AG04449 (cell line): ENCODE data around the gene PITRM1.
A peak's percentile ranks its signal among the peaks of the same experiment; 100 is the strongest.

Source experiments
- CTCF ChIA-PET: fragments of 350-600 bp; formaldehyde crosslinking; extraction: SDS; loops from one replicate; lab custom pipeline; 2021; ENCODE audit warnings: antibody characterized with exemption; lab: Yijun Ruan, JAX
- POLR2A ChIA-PET: fragments of 400-600, 350-600 bp; formaldehyde crosslinking; extraction: SDS; loops from one replicate; lab custom pipeline; 2020; ENCODE audit warnings: antibody characterized with exemption, inconsistent platforms; lab: Yijun Ruan, JAX
- DNase-seq: peaks from one replicate; pipeline ENCODE4 v3.0.0-alpha.2; 2010; ENCODE audit warnings: low read depth, low spot score
- H3K4me3 ChIP-seq: 2 replicates; pipeline ENCODE4 v1.5.1; 2011; ENCODE audit warnings: low read depth, mild to moderate bottlenecking, control low read depth, low read length
- TF ChIP-seq, protein P1 (sequence below): IDR thresholded peaks from one replicate; pipeline ENCODE4 v1.5.1; 2011; ENCODE audit warnings: mild to moderate bottlenecking, moderate library complexity, low read length, control low read depth, inconsistent platforms; ENCODE audit not compliant: insufficient read depth; ENCODE audit errors: missing control alignments

PITRM1 gene

GRCh38 chr10:3098689-3099088 is 73.9 kb downstream of the PITRM1 start:
- no peak for DNase-seq
- TF ChIP-seq, protein P1, sequence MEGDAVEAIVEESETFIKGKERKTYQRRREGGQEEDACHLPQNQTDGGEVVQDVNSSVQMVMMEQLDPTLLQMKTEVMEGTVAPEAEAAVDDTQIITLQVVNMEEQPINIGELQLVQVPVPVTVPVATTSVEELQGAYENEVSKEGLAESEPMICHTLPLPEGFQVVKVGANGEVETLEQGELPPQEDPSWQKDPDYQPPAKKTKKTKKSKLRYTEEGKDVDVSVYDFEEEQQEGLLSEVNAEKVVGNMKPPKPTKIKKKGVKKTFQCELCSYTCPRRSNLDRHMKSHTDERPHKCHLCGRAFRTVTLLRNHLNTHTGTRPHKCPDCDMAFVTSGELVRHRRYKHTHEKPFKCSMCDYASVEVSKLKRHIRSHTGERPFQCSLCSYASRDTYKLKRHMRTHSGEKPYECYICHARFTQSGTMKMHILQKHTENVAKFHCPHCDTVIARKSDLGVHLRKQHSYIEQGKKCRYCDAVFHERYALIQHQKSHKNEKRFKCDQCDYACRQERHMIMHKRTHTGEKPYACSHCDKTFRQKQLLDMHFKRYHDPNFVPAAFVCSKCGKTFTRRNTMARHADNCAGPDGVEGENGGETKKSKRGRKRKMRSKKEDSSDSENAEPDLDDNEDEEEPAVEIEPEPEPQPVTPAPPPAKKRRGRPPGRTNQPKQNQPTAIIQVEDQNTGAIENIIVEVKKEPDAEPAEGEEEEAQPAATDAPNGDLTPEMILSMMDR: no peak
- CTCF ChIA-PET: interaction anchor here (1.8 kb wide), 1 partner anchor 18 kb away, joined by 4 read pairs; no protein-coding TSS in a partner anchor
- no peak overlapping the region for H3K4me3 ChIP-seq
- POLR2A ChIA-PET: no interaction called here

DNA sequence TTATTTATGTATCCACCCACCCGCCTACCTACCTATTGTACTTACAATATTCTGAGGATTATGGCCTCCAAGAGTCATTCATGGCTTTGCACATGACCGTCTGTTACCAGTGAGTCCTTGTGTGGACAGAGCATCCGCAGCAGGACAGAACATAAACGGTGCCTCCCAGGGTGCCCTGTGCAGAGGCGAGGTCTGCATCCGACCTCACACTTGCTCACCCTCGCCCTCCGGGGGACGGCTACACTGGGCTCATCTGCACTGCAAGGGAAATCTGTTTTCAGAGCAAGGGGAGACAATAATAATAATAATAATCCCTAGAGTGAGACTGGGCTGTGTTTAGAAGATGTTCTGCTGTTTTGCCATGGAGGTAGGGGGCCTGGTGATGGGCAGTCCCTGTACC is 75.4 kb downstream of the PITRM1 start:
- H3K4me3 ChIP-seq: no peak overlapping the region
- no peak for DNase-seq
- POLR2A ChIA-PET: no interaction called here
- TF ChIP-seq, protein P1: no peak
- CTCF ChIA-PET: no interaction called here

- ChIA-PET CTCF (interaction anchor here (0.7 kb wide), 1 partner anchor 53 kb away, joined by 5 read pairs; no protein-coding TSS in a partner anchor), POLR2A (interaction anchor here (1.2 to 2.3 kb wide), 3 partner anchors 25 to 76 kb away, joined by 7 to 20 read pairs (median 9); partner anchors contain the start of gene PITRM1)
- no peak for DNase-seq
- TF ChIP-seq, protein P1: no peak
- H3K4me3 ChIP-seq: peak overlapping the region; percentile 16
These were observed 76.4 kb downstream of the PITRM1 start for GRCh38 chr10:3096149-3096548.

DNA sequence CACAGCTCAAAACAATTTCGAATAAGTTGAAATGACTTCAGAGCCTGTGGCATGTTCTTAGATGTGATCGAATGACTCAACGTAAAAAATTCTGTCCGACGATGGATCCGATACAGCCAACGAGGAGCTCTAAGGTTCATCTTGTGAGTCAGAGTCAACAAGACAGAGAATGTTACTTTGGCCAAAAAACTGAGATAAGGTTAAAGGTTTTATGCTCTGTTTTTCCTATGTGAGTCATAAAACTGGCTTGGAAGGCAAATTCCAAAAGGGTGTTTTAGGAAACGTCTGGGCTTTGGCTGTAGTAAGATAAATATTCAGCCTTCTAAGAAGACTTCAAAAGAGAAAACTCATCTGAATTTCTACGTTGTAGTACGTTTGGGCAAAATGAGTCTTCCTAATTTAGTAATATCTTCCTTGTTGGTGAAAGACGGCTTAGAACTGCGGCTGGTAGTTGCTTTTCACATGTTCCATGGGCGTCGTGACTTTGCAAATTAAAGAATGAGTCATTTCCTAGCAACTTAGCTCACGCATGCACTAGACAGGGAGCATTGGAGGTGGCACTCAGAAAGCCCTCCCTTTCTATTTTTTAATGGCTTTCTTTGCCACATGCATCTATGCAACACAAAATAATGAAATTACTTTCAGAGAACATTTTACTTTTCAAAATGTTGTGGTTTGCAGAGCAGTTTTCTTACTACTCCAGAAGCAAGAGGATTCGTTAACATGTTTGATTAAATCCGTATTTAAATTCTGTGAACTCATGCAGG is 77.0 kb downstream of the PITRM1 start:
- POLR2A ChIA-PET: interaction anchor here (1.0 to 2.3 kb wide), 5 partner anchors 24 to 77 kb away, joined by 5 to 20 read pairs (median 8); partner anchors contain the start of gene PITRM1

DNA sequence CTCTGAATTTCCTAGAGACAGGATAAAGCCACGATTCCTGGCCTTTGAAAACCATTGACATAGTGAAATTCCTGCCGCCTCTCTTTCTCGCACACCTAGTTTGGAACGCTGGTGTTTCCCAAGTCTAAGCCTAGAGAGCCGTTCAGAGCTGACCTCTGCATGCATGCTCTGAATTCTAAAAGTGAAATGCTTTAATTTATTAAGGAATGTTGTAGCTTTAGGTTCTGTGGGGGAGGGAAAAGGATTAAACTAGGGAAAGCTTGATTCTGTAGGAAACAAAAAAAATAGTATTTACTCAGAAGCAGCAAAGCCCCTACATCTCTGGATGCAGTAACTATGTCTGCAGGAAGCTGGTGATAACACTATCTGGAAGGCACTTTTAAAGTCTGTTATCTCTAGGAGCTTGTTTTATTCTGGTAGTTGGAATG is 78.0 kb downstream of the PITRM1 start:
- DNase-seq: no peak
- ChIA-PET CTCF (interaction anchor here (0.9 to 1.4 kb wide), 4 partner anchors 9 to 166 kb away, joined by 3 to 5 read pairs (median 3); no protein-coding TSS in a partner anchor), POLR2A (interaction anchor here (1.0 to 2.3 kb wide), 4 partner anchors 23 to 78 kb away, joined by 5 to 20 read pairs (median 8); partner anchors contain the start of gene PITRM1)
- TF ChIP-seq, protein P1: no peak
- peak overlapping the region; percentile 35 for H3K4me3 ChIP-seq

More for the DNA sequence above, 77.0 kb downstream of the PITRM1 start:
- CTCF ChIA-PET: interaction anchor here (0.7 to 1.4 kb wide), 5 partner anchors 10 to 167 kb away, joined by 3 to 5 read pairs (median 3); no protein-coding TSS in a partner anchor
- peak overlapping the region; percentile 16 for H3K4me3 ChIP-seq
- DNase-seq: peak; percentile 98
- TF ChIP-seq, protein P1: no peak

DNA sequence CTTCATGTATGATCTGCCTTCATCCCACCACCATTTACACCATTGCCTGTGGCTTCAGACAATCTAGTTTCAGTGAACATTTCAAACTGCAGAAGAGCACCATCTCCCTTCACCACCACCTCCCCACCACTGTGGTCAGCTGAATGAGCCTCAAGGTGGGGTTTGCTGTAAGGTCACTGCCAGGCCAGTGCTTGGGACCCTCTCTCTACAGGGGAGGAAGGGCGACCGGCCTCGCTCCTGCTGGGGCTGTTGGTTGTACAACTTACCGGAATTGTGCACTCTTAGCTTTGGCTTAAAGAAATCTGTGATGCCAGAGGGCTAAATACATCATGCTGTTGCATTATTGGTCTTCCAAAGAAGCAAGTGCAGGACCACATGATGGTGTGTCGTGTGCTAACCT is 78.6 kb downstream of the PITRM1 start:
- CTCF ChIA-PET: interaction anchor here (1.2 to 1.4 kb wide), 2 partner anchors 26 to 165 kb away, joined by 3 to 5 read pairs; no protein-coding TSS in a partner anchor
- TF ChIP-seq, protein P1: no peak
- DNase-seq: no peak
- POLR2A ChIA-PET: interaction anchor here (2.3 kb wide), 1 partner anchor 23 kb away, joined by 20 read pairs; no protein-coding TSS in a partner anchor
- H3K4me3 ChIP-seq: no peak overlapping the region
